Activated T-helper 2 cell treated with anti-CD3 and anti-CD28 coated beads, Interferon-gamma antibody, Interleukin-2, Interleukin-4, amounts not matched to agents 10 μg/mL and 5 μg/mL and 100 μg/mL, durations not matched to agents 14 hours and 24 hours and 36 hours (primary cell): ENCODE results near the gene EXOC3L2. TPM values are rescaled to one million over a fixed set of nuclear protein-coding genes. Genes with fewer than 3 reads are reported as not detected.

Source experiments
- DNase-seq: peaks from one replicate; pipeline ENCODE4 v3.0.0; 2021; ENCODE audit warnings: low spot score
- H3K27ac Mint-ChIP-seq: one replicate; pipeline ENCODE4 v1.8.0; 2021; ENCODE audit warnings: mixed read lengths
- H3K27me3 Mint-ChIP-seq: one replicate; pipeline ENCODE4 v1.8.0; 2021; ENCODE audit warnings: low read depth, mixed read lengths
- H3K36me3 Mint-ChIP-seq: one replicate; pipeline ENCODE4 v1.8.0; 2021; ENCODE audit warnings: low read depth, mixed read lengths
- H3K4me1 Mint-ChIP-seq: one replicate; pipeline ENCODE4 v1.8.0; 2021; ENCODE audit warnings: low read depth, mixed read lengths
- H3K4me3 Mint-ChIP-seq: one replicate; pipeline ENCODE4 v1.8.0; 2021; ENCODE audit warnings: low read depth, mild to moderate bottlenecking, moderate library complexity, mixed read lengths
- H3K9me3 Mint-ChIP-seq: one replicate; pipeline ENCODE4 v1.8.0; 2021; ENCODE audit warnings: mixed read lengths
- intact Hi-C: fragments of 100-400 bp; cut with micrococcal nuclease; formaldehyde crosslinking; loops from one replicate; pipeline ENCODE4 v1.15.1; 2023
- total RNA-seq: library from RNA; stranded (reverse); gene quantifications from 2 replicates; pipeline ENCODE4 v1.2.3, GENCODE V29; 2022

Gene EXOC3L2
- total RNA-seq, 1 donor from 2014 or later, result not detected

DNA sequence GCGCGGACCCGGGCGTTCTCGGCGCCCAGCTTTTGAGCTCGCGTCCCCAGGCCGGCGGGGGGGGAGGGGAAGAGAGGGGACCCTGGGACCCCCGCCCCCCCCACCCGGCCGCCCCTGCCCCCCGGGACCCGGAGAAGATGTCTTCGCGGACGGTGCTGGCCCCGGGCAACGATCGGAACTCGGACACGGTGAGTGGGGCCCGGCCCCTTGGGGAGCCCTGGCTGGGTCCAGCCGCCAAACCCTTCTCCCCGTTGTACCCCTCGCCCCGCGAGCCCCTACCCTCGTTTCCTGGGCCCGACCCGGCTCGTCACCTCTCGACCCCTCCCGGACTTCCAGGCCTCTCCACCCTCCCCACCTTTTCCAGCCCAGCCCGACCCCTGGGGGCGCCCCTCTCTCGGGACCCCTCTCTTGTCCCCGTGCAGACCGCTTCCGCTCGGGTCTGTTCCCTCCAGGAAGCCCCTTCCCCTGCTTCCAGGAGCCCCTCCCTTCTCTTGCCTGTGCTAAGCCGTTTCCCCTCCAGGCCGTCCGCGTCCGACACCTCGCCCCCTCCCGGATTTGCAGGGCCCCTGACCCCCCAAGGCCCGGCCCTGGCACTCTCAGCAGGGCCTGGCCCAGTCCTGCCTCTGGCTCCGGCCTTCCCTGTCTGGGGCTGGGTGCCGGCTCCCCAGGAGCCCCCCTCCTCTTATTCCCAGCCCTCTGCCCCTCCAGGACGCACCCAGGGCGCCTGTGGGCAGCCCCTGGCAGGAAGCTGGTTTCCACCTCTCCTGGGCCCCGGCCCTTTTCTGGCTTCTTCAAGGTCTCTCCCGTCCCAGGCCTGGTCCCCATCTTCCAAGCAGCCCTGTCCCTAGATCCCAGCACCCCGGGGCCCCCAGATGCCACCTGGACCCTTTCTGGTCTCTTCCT is 6.5 kb upstream of the EXOC3L2 start:
- intact Hi-C loops, result loop anchor here (2.0 to 5.0 kb wide), 2 partner anchors 87 to 226 kb away; no protein-coding TSS in a partner anchor
- H3K36me3 Mint-ChIP-seq, result no peaks in the 10 kb centered on the region
- no peaks in the 10 kb centered on the region for H3K9me3 Mint-ChIP-seq
- peak overlapping the region; percentile 42 for H3K27ac Mint-ChIP-seq
- DNase-seq, result no peak
- H3K4me1 Mint-ChIP-seq, result peaks cover 19% of the 10 kb centered on the region
- peak overlapping the region; percentile 74 for H3K4me3 Mint-ChIP-seq
- peaks cover 2% of the 10 kb centered on the region for H3K27me3 Mint-ChIP-seq

DNA sequence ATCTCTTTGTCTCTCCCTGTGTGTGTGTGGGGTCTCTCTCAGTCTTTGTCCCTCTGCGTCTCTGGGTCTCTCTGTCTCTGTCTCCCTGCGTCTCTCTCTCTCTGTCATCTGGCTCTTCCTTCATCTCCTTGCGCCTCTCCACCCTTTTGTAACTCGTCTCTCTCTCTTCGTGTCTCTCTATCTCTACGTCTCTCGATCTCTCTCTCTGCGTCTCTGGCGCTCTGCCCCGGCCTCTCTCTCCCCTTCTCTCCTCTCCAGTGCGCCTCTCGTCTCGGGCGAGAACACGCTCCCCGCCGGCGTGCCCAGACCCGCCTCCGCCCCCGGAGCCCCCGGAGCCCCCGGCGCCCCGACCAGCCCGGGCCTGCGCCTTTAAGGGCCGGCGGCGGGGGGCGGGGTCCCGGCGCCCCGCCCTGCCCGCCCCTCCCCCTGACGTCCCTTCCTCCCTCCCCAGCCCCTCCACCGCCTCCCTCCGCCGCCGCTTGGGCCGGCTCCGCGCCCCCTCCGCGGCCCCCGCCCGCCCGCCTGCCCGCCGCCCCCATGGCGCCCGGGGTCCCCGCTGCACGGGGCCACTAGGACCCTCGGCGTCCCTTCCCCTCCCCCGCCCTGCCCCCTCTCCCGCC is 5.7 kb upstream of the EXOC3L2 start, which contains the start of gene MARK4:
Gene MARK4 (plus strand): TSS at position 440 of the 620 bp plus-strand sequence. CDS start 318 bp downstream, outside the sequence.
- Mint-ChIP-seq H3K27me3 (peaks cover 2% of the 10 kb centered on the region), H3K36me3 (no peaks in the 10 kb centered on the region), H3K4me3 (peak within 1 kb of the TSS; percentile 85), H3K27ac (peak within 1 kb of the TSS; percentile 65), H3K9me3 (no peaks in the 10 kb centered on the region), H3K4me1 (peaks cover 19% of the 10 kb centered on the region)
- intact Hi-C loops, result loop anchor here (2.0 to 5.0 kb wide), 2 partner anchors 88 to 226 kb away; no protein-coding TSS in a partner anchor
- DNase-seq, result peak; percentile 46

DNA sequence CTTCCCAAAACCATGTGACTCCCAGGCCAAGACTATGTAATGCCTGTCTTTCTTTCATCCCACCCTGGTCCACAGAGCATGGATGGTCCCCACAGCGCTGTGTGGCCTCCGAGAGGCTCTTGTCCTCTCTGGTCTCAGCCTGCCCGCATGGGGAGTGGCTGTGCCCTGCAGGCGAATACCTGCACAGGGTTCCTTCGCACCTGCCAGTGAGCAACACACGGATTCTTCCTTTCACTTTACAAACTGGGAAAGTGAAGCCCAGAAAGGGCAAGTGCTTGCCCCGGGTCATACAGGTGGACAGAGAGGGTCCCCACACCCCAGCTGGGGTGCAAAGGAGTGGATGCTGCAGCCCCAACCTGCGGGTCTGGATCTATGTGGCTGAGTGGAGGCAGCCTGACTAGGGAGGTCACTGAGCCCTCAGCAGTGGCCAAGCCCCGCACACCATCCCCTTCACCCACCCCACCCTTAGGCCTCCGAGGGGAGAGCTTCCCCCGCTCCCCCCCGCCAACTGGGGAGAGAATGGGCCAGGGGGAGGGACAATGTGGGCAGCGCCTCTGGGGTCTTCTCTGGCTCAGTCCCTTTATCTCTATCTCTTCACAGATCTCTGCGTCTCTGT is 5.1 kb upstream of the EXOC3L2 start:
- Mint-ChIP-seq H3K4me3 (peak overlapping the region; percentile 85), H3K9me3 (no peaks in the 10 kb centered on the region), H3K4me1 (peaks cover 19% of the 10 kb centered on the region), H3K27me3 (peaks cover 2% of the 10 kb centered on the region), H3K27ac (peak overlapping the region; percentile 65), H3K36me3 (no peaks in the 10 kb centered on the region)
- intact Hi-C loops, result loop anchor here (2.0 to 5.0 kb wide), 2 partner anchors 88 to 227 kb away; no protein-coding TSS in a partner anchor
- no peak for DNase-seq

- DNase-seq, result no peak
- intact Hi-C loops, result loop anchor here (2.0 to 5.0 kb wide), 3 partner anchors 62 to 228 kb away; no protein-coding TSS in a partner anchor
These were observed 4.2 kb upstream of the EXOC3L2 start for GRCh38 chr19:45249261-45250033.

DNA sequence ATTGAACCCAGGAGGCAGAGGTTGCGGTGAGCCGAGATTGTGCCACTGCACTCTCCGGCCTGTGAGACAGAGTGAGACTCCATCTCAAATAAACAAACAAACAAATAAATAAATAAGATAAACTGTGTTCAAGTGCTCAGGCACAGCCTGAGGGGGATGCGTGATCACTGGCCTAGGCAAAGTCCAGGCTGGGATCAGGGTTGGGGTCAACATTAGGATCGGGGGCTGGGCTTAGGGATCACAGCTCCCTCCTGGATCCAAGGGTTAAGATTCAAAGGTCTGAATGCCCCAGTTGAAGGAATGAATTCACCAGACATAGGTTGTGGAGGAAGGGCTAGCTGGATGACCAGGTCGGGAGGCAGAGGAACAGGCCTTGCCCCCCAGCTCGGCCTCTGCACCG is 1.9 kb upstream of the EXOC3L2 start:
- no peaks in the 10 kb centered on the region for H3K9me3 Mint-ChIP-seq
- peaks cover 11% of the 10 kb centered on the region for H3K27me3 Mint-ChIP-seq
- intact Hi-C loops, result loop anchor here (5.0 kb wide), 1 partner anchor 60 kb away; no protein-coding TSS in a partner anchor
- H3K4me1 Mint-ChIP-seq, result peaks cover 4% of the 10 kb centered on the region
- DNase-seq, result no peak
- H3K27ac Mint-ChIP-seq, result no peak overlapping the region
- no peak overlapping the region for H3K4me3 Mint-ChIP-seq
- H3K36me3 Mint-ChIP-seq, result no peaks in the 10 kb centered on the region

More at GRCh38 chr19:45249261-45250033, 4.2 kb upstream of the EXOC3L2 start:
- H3K27ac Mint-ChIP-seq, result no peak overlapping the region
- peaks cover 3% of the 10 kb centered on the region for H3K27me3 Mint-ChIP-seq
- peaks cover 19% of the 10 kb centered on the region for H3K4me1 Mint-ChIP-seq
- no peaks in the 10 kb centered on the region for H3K9me3 Mint-ChIP-seq
- no peaks in the 10 kb centered on the region for H3K36me3 Mint-ChIP-seq
- H3K4me3 Mint-ChIP-seq, result peak overlapping the region; percentile 26

DNA sequence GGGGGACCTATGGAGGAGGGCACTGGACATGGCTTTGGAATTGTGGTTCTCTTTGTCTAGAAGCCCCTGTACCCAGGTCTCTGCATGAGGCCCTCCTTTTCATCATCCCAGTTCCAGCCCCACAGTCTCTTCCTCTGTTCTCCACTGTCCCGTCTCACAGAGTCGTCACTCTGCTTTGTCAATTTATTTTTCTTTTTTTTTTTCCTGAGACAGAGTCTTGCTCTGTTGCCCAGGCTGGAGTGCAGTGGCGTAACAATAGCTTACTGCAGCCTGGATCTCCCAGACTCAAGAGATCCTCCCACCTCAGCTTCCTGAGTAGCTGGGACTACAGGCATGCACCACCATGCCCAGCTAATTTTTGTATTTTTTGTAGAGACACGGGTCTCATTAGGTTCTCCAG is 619 bp upstream of the EXOC3L2 start:
- intact Hi-C loops, result loop anchor here (5.0 kb wide), 1 partner anchor 59 kb away; no protein-coding TSS in a partner anchor
- DNase-seq, result no peak
- Mint-ChIP-seq H3K27ac (no peak overlapping the region), H3K4me3 (no peak overlapping the region), H3K27me3 (peaks cover 11% of the 10 kb centered on the region), H3K36me3 (no peaks in the 10 kb centered on the region), H3K9me3 (no peaks in the 10 kb centered on the region), H3K4me1 (peaks cover 3% of the 10 kb centered on the region)

DNA sequence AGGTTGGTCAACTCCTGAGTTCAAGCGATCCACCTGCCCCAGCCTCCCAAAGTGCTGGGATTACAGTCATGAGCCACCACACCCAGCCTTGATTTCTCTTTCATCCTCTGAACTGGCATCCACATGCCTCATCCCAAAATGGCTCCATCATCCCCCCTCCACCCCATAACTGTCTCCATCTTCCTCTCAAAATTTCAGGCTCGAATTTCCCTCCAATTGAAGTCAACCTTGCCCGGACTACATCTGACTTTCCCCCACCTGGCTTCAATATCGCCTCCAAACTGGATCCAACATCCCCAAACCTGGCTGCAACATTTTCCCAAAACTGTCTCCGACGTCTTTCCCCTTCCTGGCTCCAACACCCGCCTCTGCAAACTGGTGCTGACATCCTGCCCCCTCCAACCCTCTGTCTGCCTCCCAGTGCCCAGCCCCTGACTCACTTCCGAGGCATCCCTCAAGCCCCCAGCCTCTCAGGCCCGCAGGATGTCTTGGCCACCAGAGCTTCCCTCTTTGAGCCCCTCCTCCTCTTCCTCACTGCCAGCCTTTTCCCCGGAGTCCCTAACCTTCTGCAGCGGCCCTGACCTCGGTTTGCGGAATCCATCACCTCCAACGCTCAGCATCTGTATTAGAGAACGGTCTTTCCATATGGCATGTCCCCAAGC is 943 bp downstream of the EXOC3L2 start:
- Mint-ChIP-seq H3K4me1 (no peaks in the 10 kb centered on the region), H3K9me3 (no peaks in the 10 kb centered on the region), H3K36me3 (no peaks in the 10 kb centered on the region), H3K4me3 (no peak overlapping the region), H3K27me3 (peaks cover 9% of the 10 kb centered on the region), H3K27ac (no peak overlapping the region)
- DNase-seq, result no peak
- intact Hi-C loops, result no loop called here

DNA sequence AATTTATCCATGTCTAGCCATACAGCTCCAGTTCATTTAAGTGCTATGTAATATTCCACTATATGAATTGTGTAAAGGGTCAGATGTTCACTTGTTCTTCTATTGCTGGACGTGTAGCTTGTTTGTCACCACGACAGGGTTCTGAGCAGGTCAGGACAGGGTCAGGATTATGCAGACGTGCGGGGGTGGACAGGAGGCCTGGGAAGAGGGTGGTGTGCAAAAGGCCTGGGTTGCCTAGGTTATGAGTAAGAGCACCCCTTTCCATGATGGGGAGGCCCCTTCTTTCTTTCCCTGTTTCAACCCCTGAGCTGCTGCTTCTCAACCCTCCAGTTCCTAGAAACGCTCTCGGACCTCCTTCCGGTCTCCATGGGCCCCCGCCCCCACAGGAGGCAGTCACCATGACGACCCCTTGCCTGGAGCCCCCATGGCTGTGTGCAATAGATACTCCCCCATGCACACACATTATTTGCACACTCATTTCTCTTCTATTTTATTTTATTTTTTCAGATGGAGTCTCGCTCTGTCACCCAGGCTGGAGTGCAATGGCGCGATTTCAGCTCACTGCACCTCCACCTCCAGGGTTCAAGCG is 2.0 kb downstream of the EXOC3L2 start:
- no peak for DNase-seq
- H3K4me3 Mint-ChIP-seq, result no peak overlapping the region
- intact Hi-C loops, result no loop called here
- no peak overlapping the region for H3K27ac Mint-ChIP-seq
- H3K36me3 Mint-ChIP-seq, result no peaks in the 10 kb centered on the region
- H3K9me3 Mint-ChIP-seq, result no peaks in the 10 kb centered on the region
- peaks cover 9% of the 10 kb centered on the region for H3K27me3 Mint-ChIP-seq
- H3K4me1 Mint-ChIP-seq, result no peaks in the 10 kb centered on the region

DNA sequence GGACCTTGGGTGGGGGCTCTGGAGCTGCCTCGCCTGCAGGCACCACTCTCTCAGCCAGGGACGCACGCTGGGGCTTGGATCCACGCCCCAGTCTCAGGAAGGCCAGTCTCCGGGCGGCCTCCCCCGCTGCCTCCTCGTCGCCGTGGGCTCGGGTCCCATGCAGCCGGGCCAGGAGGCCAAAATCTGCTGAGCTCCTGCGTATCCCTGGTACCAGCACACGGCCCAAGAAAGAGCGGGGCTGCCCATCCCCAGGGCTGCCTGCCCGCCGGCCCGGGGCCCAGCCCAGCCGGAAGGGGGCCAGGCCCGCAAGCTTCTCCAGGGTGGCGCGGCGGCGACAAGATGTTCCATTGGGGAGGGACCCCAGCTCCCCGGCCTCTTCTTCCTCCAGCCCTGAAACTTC is 6.7 kb downstream of the EXOC3L2 start:
- Mint-ChIP-seq H3K9me3 (no peaks in the 10 kb centered on the region), H3K27ac (no peak overlapping the region), H3K36me3 (no peaks in the 10 kb centered on the region), H3K4me1 (no peaks in the 10 kb centered on the region), H3K27me3 (peaks cover 23% of the 10 kb centered on the region), H3K4me3 (no peak overlapping the region)
- DNase-seq, result no peak
- intact Hi-C loops, result no loop called here

- H3K27me3 Mint-ChIP-seq, result peaks cover 24% of the 10 kb centered on the region
- intact Hi-C loops, result no loop called here
- no peaks in the 10 kb centered on the region for H3K9me3 Mint-ChIP-seq
- no peaks in the 10 kb centered on the region for H3K36me3 Mint-ChIP-seq
- DNase-seq, result no peak
- no peaks in the 10 kb centered on the region for H3K4me1 Mint-ChIP-seq
- H3K27ac Mint-ChIP-seq, result no peak overlapping the region
- H3K4me3 Mint-ChIP-seq, result no peak overlapping the region
These were observed 9.7 kb downstream of the EXOC3L2 start for GRCh38 chr19:45235485-45235884.

- Mint-ChIP-seq H3K27me3 (peaks cover 24% of the 10 kb centered on the region), H3K9me3 (no peaks in the 10 kb centered on the region), H3K36me3 (no peaks in the 10 kb centered on the region), H3K4me1 (no peaks in the 10 kb centered on the region), H3K4me3 (no peak overlapping the region), H3K27ac (no peak overlapping the region)
- no peak for DNase-seq
- intact Hi-C loops, result no loop called here
These were observed 10.9 kb downstream of the EXOC3L2 start for GRCh38 chr19:45234089-45234869.
